NCI-H226 (cell line): ENCODE data around the gene NOP9.

ENCODE experiments used
- DNase-seq: peaks from one replicate; pipeline ENCODE4 v3.0.0-alpha.2; 2015

NOP9 gene

GRCh38 chr14:24284501-24285035 is 15.1 kb upstream of the NOP9 start:
- DNase-seq, result no peak

- DNase-seq, result no peak
Observed at GRCh38 chr14:24285351-24285750, 14.3 kb upstream of the NOP9 start.

- DNase-seq, result no peak
Observed at GRCh38 chr14:24286996-24287395, 12.7 kb upstream of the NOP9 start.

GRCh38 chr14:24289649-24290280 is 9.9 kb upstream of the NOP9 start:
- no peak for DNase-seq

- no peak for DNase-seq
Observed at GRCh38 chr14:24290746-24291145, 8.9 kb upstream of the NOP9 start.

GRCh38 chr14:24291446-24292117 is 8.1 kb upstream of the NOP9 start:
- DNase-seq, result no peak

- no peak for DNase-seq
Observed at GRCh38 chr14:24292118-24292807, 7.4 kb upstream of the NOP9 start.

GRCh38 chr14:24293525-24293924 is 6.1 kb upstream of the NOP9 start:
- DNase-seq, result no peak

- DNase-seq, result peak; percentile 67
Observed at GRCh38 chr14:24296341-24297157, 3.1 kb upstream of the NOP9 start.

GRCh38 chr14:24297190-24297964 is 2.3 kb upstream of the NOP9 start:
- DNase-seq, result no peak

GRCh38 chr14:24298892-24299254 is 777 bp upstream of the NOP9 start:
- DNase-seq, result peak; percentile 89

GRCh38 chr14:24300326-24300980 is 803 bp downstream of the NOP9 start:
- no peak for DNase-seq

GRCh38 chr14:24304019-24304387 is 4.4 kb downstream of the NOP9 start:
- no peak for DNase-seq

GRCh38 chr14:24307156-24307574 is 7.5 kb downstream of the NOP9 start:
- no peak for DNase-seq

GRCh38 chr14:24307575-24308341 is 8.1 kb downstream of the NOP9 start, which contains the start of gene CIDEB:
Gene CIDEB, minus strand, starts transcription at chr14:24307977. Its CDS starts 119 bp downstream, at chr14:24307858.
- DNase-seq, result peak; percentile 26

GRCh38 chr14:24308342-24309124 is 8.9 kb downstream of the NOP9 start:
- no peak for DNase-seq

- no peak for DNase-seq
Observed at GRCh38 chr14:24309538-24310264, 10.1 kb downstream of the NOP9 start, which contains the start of gene LTB4R2. Gene LTB4R2, plus strand, starts transcription at chr14:24310140. Its CDS starts 525 bp downstream, at chr14:24310665.

- DNase-seq, result no peak
Observed at GRCh38 chr14:24310265-24310645, 10.6 kb downstream of the NOP9 start.
